GM18505 (cell line): Measurements from ENCODE around the gene MCOLN1.

Experiments
- ATAC-seq: cut with Tn5 transposase; IDR thresholded peaks from one replicate; pipeline ENCODE4 v1.9.1; 2021; ENCODE audit not compliant: unreplicated experiment
- POLR2A ChIP-seq: IDR thresholded peaks from 4 replicates; pipeline ENCODE4 v1.6.1; 2011; ENCODE audit warnings: borderline replicate concordance; ENCODE audit not compliant: insufficient read depth, insufficient read length; ENCODE audit errors: extremely low read depth

MCOLN1 gene

GRCh38 chr19:7512400-7512851 lies 10.0 kb upstream of the MCOLN1 start:
- no peak for TF ChIP-seq POLR2A
- ATAC-seq = no peak

GRCh38 chr19:7513809-7514642 lies 8.4 kb upstream of the MCOLN1 start:
- no peak for ATAC-seq
- no peak for TF ChIP-seq POLR2A

- no peak for ATAC-seq
- TF ChIP-seq POLR2A = no peak
These were observed 7.2 kb upstream of the MCOLN1 start for GRCh38 chr19:7515110-7515644.

- no peak for TF ChIP-seq POLR2A
- no peak for ATAC-seq
These were observed 6.7 kb upstream of the MCOLN1 start, which contains the start of gene ZNF358 for GRCh38 chr19:7515645-7516151. Gene ZNF358 (plus strand): TSS chr19:7516103. CDS start chr19:7519243, 3,140 bp downstream.

- no peak for TF ChIP-seq POLR2A
- no peak for ATAC-seq
These were observed 6.1 kb upstream of the MCOLN1 start for GRCh38 chr19:7516333-7516732.

- no peak for ATAC-seq
- TF ChIP-seq POLR2A = no peak
These were observed 5.5 kb upstream of the MCOLN1 start for GRCh38 chr19:7516878-7517277.

GRCh38 chr19:7519361-7520130 lies 2.9 kb upstream of the MCOLN1 start:
- no peak for TF ChIP-seq POLR2A
- ATAC-seq = no peak

- TF ChIP-seq POLR2A = no peak
- no peak for ATAC-seq
These were observed 2.0 kb upstream of the MCOLN1 start for GRCh38 chr19:7520131-7521051.

GRCh38 chr19:7521551-7522071 lies 813 bp upstream of the MCOLN1 start:
- no peak for ATAC-seq
- no peak for TF ChIP-seq POLR2A

GRCh38 chr19:7522923-7523667 lies 671 bp downstream of the MCOLN1 start:
- TF ChIP-seq POLR2A = no peak
- ATAC-seq = no peak

GRCh38 chr19:7524523-7524922 lies 2.1 kb downstream of the MCOLN1 start:
- no peak for ATAC-seq
- no peak for TF ChIP-seq POLR2A
